ENCODE measurements around the gene DPY19L1. TPM values are rescaled to one million over a fixed set of nuclear protein-coding genes. Genes with fewer than 3 reads are reported as not detected.
"Not testable (repeated sequence)": the region's sequence is repeated elsewhere in the genome, so short reads cannot be mapped to it uniquely, and the experiment has no call there.

DPY19L1 gene
- 16.0 TPM for polyA plus RNA-seq (ENCODE audit: insufficient read length)

DNA sequence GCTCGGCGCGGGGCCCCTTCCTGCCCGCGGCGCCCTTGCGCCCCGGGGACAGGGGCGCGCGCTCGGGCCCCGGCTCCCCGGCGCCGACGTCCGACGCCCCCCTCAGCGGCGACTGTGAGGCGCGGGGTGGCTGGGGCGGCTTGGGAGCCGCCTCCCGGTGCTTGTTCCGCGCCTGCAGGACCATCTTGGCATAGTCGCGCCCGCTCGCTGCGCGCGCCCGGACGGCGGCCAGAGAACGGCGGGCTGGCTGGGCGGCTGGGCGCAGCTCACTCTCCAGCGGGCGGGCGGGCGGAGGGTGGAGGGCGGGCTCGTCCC, at the start of gene DPY19L1:
DPY19L1 (minus strand) TSS at position 275 of the 315 bp plus-strand sequence; CDS start at position 184, 91 bp downstream.
- no peak for DNase-seq

DNA sequence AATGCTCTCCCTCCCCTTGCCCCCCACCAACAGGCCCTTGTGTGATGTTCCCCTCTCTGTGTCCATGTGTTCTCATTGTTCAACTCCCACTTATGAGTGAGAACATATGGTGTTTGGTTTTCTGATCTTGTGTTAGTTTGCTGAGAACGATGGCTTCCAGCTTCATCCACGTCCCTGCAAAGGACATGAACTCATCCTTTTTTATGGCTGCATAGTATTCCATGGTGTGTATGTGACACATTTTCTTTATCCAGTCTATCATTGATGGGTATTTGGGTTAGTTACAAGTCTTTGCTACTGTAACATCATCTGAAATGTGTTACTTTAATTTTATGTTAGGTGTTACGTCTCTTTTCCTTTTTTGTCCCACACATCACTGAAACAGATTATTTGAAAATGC, 42.2 kb upstream of the DPY19L1 start:
- not testable (repeated sequence) for DNase-seq

DNA sequence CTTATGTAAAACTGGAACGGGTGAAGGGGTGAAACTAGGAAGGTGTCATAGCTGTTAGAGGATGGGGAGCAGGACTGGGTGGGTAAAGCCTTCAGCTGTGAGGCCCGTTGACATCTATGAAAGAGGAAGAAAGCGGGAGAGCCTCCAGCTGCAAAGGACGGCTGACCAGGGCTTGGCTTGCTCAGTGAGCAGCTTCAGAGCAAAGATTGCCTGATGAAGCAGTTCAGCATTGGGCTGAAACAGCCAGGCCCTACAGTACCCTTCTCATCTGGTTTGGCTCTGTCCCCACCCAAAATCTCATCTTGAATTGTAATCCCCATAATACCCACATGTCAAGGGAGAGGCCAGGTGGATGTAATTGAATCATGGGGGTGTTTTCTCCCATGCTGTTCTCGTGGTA, 36.7 kb upstream of the DPY19L1 start:
- DNase-seq, result not testable (repeated sequence)

DNA sequence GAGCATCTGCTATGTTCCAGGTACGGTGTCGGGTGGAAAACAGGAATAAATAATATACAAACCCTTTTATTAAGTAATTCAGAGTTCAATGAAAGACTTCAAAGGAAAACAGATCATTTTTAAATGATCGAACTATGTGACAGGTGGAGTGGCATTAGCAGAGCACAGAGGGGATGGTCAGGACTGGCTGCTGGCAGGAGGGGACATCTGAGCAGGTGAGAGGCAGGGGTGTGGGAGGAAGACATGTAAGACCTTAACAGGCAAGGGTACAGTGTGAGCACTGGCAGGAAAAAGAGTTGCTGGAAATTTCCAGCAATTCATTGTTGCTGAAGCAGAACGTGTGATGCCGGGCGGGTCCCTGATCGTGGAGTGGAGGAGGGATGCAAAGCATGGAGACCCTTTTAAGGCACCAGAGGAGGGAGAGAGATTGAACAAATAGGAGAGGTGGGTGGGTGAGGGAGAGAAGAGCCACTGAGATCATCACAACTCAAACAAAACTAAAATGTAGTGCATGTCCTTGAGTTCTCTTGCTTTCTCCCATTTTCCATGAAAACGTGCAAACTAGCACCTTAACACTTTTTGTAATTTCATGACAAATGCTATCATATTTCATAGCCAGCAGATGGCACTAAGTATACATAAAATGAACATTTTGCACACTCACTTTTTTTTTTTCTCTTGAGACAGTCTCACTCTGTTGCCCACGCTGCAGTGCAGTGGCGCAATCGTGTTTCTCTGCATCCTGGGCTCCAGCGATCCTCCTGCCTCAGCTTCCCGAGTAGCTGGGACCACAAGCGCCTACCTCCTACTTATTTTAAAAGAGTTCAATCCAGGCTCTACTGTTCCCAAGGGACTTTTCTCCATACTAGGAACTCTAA, 35.9 kb upstream of the DPY19L1 start:
- DNase-seq, result not testable (repeated sequence)

DNA sequence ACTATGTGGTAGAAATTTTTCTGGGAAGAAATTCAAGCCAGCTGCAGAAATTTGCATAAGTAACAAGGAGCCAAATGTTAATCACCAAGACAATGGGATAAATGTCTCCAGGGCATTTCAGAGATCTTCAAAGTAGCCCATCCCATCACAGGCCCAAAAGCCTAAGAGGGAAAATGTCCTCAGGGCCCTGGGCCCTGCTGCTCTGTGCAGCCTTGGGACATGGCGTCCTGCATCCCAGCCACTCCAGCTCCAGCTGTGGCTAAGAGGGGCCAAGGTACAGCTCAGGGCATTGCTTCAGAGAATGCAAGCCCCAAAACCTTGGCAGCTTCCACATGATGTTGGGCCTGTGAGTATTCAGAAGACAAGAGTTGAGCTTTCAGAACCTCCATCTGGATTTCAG, 31.8 kb upstream of the DPY19L1 start:
- DNase-seq, result not testable (repeated sequence)

DNA sequence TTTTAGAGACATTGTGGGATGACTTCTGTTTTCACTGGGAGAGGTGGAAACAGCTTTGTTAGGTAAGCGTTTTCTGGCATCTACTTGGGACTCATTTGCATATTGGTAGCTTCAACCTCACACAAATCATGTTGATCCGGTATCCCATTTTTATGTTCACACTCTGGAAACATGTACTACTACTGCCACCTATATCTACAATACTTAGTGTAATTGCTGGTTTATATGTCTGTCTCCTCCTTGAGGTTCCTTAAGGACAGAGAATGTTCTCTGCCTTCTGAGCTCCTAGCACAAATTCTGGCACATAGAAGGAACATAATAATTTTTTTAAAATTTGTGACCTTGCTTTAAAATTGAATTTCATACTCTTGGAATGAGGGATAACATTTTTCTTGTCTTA, 28.1 kb upstream of the DPY19L1 start:
- DNase-seq, result not testable (repeated sequence)

DNA sequence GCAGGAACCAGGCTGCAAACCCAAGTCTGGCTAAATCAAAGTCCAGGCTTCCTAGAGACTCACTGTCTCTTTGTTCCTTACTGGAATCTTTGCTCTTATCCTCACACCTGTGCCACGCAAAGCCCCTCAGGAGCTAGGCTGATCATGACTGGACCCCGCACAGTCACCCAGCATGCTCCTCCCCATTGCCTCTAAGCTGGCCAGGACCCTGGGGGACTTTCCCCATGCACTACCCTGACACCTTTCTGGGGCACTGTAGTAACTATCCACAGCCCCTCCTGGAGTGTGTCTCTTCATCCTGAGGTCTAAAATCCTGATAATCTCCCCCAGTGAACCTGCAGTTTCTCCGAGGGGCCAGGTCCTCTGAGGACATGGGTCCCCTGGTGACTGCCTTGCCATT, 21.3 kb upstream of the DPY19L1 start:
- not testable (repeated sequence) for DNase-seq

DNA sequence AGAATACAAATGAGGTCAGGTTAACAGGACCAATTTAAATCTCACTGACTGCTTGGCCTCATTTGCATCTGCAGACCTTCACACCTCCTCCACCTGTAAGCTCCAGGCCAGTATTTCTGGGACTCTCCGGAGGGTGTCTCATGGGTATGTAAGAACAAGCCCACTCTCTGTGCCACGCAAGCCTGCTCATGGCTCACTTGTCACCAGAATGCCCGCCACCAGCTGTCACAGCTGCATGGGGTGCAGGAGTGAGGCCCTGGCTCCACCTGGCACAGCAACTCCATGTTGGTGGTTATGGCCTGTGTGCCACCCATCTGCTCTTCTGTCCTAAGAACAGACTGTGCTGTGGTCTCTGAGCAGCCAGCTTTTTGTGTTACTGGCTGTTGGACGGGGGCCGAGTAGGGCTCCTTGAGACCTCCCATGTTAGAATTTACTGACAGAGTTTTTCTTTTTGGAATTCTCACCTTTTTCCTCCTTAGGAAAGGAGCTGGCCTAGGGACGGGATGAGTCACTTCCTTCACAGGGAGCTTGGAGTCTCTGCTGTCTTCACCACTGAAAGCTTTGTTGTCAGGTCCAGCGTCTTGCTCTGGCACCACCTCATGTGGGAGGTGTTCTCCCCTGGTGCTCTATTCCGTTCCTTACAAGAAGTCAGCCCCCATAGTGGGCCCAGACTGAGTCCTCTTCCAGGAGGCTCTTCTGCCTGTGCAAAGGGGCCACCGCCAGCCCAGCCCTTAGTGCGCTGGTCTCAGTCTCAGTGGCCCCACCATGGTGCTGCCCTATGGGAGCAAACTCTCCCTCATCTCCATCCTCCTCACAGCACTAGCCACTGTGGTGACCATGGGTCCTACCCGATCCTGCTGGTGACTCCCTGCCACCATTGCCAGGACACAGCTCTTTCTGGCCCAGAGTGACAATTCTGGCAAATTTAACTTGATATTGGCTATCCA, 20.5 kb upstream of the DPY19L1 start:
- not testable (repeated sequence) for DNase-seq

DNA sequence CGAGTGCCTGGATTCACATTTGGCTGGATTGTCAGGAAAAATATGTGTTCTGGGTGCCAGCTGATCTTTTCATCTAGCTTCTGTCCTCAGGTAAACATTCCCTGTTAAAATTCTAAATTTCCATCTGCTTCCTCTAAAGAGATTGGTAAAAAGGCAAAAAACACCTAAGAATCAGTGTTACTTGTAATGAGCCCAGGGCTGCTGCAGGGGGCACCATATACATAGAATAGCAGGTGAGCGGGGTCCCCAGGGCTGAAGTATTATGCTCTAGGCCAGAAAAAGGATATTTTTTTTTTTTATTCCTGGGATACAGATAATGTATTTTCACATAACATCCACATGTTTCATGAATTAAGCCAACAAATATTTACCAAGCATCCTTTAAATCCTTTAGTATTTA, 18.4 kb upstream of the DPY19L1 start:
- DNase-seq, result not testable (repeated sequence)

DNA sequence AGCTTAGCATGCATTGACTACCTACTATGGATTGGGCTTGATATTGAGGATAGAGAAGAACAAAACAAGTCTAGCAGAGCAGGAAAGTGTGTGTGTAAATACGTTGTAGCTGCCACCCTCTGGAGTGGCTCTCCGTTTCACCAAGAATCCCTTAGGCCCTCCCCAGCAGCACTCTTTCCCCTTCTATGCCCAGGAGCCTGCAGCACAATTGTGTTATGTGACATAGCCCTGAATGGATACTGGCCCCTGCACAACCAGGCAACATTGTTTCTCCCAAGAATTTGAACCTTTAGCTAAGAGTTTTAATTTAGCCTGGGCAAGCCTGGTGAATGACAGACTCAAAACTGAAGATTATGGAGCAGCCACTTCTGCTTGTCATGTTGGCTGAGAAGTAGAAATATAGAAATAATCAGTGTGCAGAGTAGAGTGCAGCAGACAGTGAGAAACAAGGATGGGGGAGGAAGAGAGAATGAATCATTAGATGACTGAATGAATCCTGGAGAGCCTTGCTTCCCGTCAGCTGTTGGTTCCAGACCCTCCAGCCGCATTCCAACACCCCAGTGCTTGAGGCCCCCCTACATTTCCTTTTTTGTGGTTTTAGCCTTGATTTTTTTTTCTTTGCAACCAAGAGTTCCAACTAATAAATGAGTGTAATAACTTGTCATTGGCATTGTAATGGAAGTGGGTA, 16.3 kb upstream of the DPY19L1 start:
- not testable (repeated sequence) for DNase-seq

DNA sequence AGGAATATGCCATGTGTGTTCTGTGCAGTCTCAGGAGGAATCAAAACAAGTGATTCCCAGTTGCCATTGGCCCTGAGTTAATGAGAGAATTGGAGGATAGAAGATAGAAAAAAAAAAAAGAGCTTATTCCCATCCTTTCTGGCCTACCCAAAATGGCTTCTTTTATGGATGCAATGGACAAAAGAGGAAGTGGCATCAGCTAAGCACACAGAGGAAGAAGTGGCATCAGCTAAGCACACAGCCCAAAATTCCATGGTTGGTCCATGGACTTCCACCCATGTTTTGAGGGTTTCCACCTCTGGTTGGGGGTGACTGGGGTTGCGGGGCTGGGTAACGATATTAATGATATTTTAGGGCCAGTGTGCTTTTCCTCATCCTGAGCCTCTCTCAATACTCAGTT, 11.1 kb upstream of the DPY19L1 start:
- not testable (repeated sequence) for DNase-seq

DNA sequence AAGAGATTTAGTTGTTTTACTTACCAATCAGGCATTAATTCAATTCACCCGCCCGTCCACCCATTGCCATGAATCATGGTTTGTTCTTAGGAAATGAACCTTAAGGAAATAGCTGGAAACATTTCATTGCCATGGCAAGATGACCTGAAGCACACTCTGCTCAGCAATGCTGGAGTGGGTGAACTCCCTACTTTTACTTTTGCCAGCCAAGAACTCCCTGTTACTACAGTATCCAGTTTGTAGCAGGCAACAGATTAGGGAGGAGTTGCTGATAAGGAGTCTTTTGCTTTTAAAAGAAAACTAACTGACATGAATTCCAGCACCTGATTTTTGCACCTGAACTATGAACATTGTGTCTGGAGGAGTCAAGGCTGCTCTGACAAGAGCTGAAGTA, 10.6 kb upstream of the DPY19L1 start:
- not testable (repeated sequence) for DNase-seq

DNA sequence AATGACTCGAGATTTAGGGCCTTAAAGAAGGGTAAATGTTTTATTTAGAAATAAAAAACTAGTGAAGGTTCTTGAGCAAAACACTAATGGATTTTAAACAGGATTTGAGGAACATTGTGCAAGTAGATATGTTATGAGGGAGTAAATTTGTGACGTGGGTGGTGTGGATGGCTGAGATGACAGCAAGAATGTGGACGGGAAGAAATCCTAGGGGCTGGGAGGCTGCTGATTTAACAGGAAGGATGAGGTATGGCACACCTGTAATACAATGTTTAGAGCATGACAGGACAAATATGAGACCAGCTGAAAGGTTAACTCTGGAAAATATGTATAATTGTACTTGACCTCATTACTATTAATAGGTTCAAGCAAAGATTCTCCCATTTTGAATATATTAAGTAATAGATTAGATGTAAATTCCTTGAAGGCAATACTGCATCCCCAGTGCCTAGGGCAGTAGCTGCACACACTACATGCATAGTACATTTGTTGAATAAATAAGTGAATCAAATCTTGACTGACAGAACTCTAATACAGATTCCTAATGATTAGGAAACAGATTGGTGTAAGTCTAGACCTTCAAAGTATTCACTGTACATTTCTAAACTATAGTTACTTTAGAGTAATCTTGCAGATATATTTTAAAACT, 10.1 kb upstream of the DPY19L1 start:
- DNase-seq, result not testable (repeated sequence)

DNA sequence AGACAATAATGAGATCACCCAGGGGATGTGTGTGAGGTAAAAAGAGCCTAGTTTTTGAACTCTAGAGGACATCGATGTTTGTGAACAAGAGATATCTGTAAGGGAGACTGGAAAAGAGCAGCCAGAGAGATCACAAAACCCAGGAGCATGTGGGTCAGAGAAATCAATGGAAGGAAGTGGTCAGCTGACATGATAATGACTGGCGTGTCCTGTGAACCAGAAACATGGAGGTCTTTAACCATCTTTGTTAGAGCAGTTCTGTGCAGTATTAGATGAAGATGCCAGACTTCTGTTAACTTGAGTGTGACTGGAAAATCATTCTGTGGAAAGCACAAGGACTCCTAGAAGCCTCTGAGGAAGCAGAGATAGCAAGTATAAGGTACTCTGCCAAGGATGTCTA, 6.0 kb upstream of the DPY19L1 start:
- not testable (repeated sequence) for DNase-seq

DNA sequence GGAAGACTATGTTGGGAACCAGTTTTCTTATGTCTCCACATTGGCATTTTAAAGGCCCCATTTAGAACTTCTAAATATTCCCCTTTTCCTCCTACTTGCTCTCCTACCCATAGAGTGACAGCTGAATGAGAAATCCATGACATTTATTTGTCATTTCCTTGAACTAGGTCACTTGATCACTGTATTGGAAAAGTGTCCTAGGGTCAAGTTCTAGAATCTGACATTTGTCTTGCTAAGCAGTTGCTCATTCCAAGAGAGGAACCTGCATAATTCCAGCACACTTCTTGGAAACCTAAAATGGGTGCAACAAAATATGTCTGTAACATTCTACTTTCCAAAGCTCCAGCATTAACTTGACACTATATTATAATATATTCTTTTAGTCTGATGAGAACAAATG, 3.6 kb upstream of the DPY19L1 start:
- DNase-seq, result no peak

DNA sequence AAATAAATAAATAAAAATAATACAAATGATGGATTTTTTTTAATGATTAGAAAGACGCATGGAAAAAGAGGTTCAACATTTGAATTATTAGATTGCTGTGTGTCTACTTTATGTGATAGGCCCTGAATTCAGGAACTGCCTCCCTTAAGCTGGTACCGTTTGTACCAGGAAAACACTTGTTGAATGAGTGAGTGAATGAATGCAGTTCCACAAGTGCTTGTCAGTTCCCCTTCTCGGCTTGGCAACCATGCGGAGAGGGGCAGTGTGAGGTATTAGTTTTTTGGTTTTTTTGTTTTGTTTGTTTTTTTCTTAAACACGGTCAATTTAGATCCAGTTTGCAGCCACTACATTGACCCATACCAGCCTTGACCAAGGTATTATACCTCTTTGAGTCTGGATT, 2.1 kb upstream of the DPY19L1 start:
- DNase-seq, result no peak

DNA sequence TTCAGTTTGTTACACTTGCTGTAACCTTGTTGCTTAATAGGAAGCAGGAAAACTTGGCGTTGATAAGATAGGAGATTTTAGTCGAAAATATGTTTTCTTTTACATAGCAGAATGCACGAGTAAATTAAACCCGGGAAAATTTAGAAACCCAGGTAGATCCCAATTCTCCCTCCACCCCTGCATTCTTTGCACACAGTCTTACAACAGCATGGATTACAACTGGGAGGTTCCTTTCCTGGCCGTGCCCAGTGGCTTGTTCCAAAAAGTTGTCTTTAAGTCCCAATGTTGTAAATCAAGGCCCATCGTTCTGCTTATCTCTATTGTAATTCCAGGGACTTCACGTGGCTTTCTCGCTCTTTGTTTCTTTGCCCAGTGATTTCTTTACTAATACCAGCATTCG, 1.1 kb upstream of the DPY19L1 start:
- DNase-seq, result no peak

DNA sequence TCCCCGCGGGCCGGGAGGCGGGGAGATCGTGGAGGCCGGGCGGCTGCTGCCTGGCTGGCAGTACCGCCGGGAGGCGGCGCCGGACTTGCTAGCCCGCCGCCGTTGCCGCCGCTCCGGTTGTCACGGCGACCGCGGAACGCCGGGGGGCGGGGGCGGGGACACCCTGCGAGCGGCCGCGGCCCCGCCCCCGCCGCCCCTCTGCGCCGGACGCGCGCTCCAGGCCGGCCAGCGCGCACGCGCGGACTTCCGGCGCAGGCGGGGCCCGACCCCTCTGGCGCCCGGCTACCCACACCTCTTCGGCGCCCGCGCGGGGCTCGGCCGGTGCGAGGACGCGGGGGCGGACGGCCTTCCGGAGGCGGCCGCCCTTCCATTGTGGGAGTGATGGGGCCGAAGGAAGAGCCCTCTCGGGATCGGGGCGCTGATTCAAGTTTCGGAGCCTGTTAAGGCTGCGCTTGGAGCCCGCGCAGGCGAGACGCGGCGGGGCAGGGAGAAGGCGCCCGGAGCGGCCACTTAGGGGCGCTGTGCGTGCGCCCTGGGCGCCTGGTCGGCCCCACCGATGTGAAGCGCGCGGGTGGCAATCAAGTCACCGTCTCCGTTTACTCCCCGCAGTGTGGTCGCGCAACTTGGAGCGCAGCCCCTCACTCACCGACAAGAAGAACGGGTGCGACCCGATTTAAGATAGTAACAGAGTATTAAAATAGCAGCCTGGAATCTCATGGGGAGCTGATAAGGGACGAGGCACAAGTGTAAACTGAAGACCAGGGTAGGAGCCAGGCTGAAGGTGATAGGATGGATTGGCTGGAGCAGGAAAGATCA, 449 bp upstream of the DPY19L1 start:
- DNase-seq, result peak; percentile 96

DNA sequence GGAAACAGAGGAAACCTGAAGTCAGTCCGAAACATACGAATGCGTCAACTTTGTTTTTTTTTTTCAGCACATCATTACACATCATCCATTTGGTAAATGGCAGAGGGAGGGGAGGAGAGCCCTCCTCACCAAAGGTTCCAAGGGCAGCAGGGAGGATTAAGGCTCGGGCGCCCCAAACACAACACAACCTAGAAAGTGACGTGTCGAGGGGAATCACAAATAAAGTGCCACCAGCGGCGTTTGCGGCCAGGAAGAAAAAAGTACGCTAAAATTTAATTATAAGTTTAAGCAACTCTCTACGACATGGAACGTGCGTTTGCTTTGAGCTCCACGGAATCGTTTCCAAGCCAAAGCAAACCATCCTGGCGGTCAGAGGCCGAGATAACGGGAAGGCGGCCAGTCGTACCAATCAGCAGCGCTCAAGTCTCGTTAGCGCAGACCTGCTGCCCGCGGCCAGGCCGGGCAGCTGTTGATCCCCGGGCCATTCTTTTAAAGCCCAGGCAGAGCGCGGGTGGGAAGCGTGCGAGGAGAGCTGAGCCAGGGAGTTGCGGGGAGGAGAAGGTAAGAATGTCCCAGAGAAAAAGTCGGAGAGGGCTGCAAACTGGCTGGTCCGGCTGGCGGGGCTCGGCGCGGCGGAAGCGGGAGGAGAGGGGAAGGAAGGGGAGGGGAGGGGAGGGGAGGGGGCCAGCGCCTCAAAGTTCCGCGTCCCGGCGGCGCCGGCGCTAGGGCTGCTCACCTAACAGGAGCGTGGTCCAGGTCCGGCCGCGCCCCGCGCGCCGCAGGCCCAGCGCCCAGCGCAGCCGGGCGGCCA, 719 bp downstream of the DPY19L1 start:
- DNase-seq, result peak; percentile 54

DNA sequence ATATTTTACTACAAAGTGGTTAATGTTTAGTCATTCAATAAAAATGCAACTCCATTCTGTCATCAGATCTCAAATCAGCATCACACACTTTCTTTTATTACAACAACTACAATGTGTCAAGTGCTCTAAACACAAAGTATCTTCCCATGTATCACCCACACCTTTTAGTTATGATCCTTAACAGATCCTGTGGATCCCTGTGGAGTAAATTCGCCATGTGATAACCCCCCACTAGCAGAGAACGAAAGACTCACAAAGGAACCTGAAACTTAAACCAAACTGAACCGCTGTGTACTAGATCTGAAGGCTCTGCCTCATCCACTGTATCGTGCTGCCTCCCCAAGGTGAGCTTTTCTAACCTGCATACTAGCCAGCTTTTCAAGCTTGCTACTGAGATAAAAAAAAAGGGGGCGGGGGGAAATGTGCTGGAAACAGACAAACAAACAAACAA, 1.7 kb downstream of the DPY19L1 start:
- no peak for DNase-seq
